SK-N-SH treated with all-trans-retinoic acid at 6 μM for 48 hours (cell line): Measurements from ENCODE around the gene XKR8.

Experiments used
- ATAC-seq: fragments of 200-7000 bp; cut with Tn5 transposase; 3 replicates; pipeline ENCODE4 v1.9.1; 2020; ENCODE audit warnings: mild to moderate bottlenecking, moderate library complexity
- ARNTL ChIP-seq: fragments of 450-650 bp; formaldehyde crosslinking; IDR thresholded peaks from 2 replicates; pipeline ENCODE4 v1.5.0; 2020; ENCODE audit warnings: low read depth, mild to moderate bottlenecking, moderate library complexity, borderline replicate concordance
- BACH2 ChIP-seq: fragments of 250-450 bp; sonication (Bioruptor Pico); IDR thresholded peaks from 2 replicates; pipeline ENCODE4 v1.9.0; 2021; ENCODE audit warnings: mild to moderate bottlenecking, borderline replicate concordance
- CREB5 ChIP-seq: fragments of 250-450 bp; sonication (Bioruptor Pico); IDR thresholded peaks from 2 replicates; pipeline ENCODE4 v1.5.1; 2020; ENCODE audit warnings: low read depth, mild to moderate bottlenecking, moderate library complexity
- CSDC2 ChIP-seq: fragments of 250-450 bp; sonication (Bioruptor Pico); IDR thresholded peaks from 2 replicates; pipeline ENCODE4 v1.5.0; 2020; ENCODE audit warnings: mild to moderate bottlenecking, moderate library complexity
- CSRNP3 ChIP-seq: fragments of 250-450 bp; sonication (Bioruptor Pico); IDR thresholded peaks from 2 replicates; pipeline ENCODE4 v1.5.1; 2021; ENCODE audit warnings: mild to moderate bottlenecking, moderate library complexity
- ESRRG ChIP-seq: fragments of 250-450 bp; sonication (Bioruptor Pico); IDR thresholded peaks from 2 replicates; pipeline ENCODE4 v1.6.1; 2021; ENCODE audit warnings: mild to moderate bottlenecking
- GLIS3 ChIP-seq: fragments of 250-450 bp; sonication (Bioruptor Pico); IDR thresholded peaks from 2 replicates; pipeline ENCODE4 v1.5.0; 2020; ENCODE audit warnings: mild to moderate bottlenecking, moderate library complexity
- ISL1 ChIP-seq: fragments of 250-450 bp; sonication (Bioruptor Pico); IDR thresholded peaks from 2 replicates; pipeline ENCODE4 v2.1.2; 2022; ENCODE audit warnings: mild to moderate bottlenecking, moderate library complexity
- OSR1 ChIP-seq: fragments of 250-450 bp; sonication (Bioruptor Pico); IDR thresholded peaks from 2 replicates; pipeline ENCODE4 v1.8.0; 2022; ENCODE audit warnings: moderate library complexity, mild to moderate bottlenecking, inconsistent platforms
- PATZ1 ChIP-seq: fragments of 250-450 bp; sonication (Bioruptor Pico); IDR thresholded peaks from 2 replicates; pipeline ENCODE4 v1.8.0; 2020; ENCODE audit warnings: mild to moderate bottlenecking, moderate library complexity, borderline replicate concordance
- POU6F1 ChIP-seq: fragments of 250-450 bp; sonication (Bioruptor Pico); IDR thresholded peaks from 2 replicates; pipeline ENCODE4 v1.8.0; 2021; ENCODE audit warnings: low read depth, mild to moderate bottlenecking, moderate library complexity, borderline replicate concordance
- PPARA ChIP-seq: fragments of 250-450 bp; sonication (Bioruptor Pico); IDR thresholded peaks from 2 replicates; pipeline ENCODE4 v1.5.0; 2020; ENCODE audit warnings: mild to moderate bottlenecking, borderline replicate concordance
- RARB ChIP-seq: fragments of 250-450 bp; sonication (Bioruptor Pico); IDR thresholded peaks from 2 replicates; pipeline ENCODE4 v1.8.0; 2021; ENCODE audit warnings: mild to moderate bottlenecking, moderate library complexity
- SNAI2 ChIP-seq: fragments of 250-450 bp; sonication (Bioruptor Pico); IDR thresholded peaks from 2 replicates; pipeline ENCODE4 v1.5.0; 2020; ENCODE audit warnings: mild to moderate bottlenecking, moderate library complexity
- TCF4 ChIP-seq: fragments of 250-450 bp; sonication (Bioruptor Pico); IDR thresholded peaks from 2 replicates; pipeline ENCODE4 v1.8.0; 2021; ENCODE audit warnings: mild to moderate bottlenecking, moderate library complexity, borderline replicate concordance
- TOX ChIP-seq: fragments of 250-450 bp; sonication (Bioruptor Pico); IDR thresholded peaks from 2 replicates; pipeline ENCODE4 v1.8.0; 2021; ENCODE audit warnings: mild to moderate bottlenecking, moderate library complexity, borderline replicate concordance
- TSHZ2 ChIP-seq: fragments of 250-450 bp; sonication (Bioruptor Pico); IDR thresholded peaks from 2 replicates; pipeline ENCODE4 v1.5.0; 2020; ENCODE audit warnings: mild to moderate bottlenecking, moderate library complexity
- ZC3H10 ChIP-seq: fragments of 250-450 bp; sonication (Bioruptor Pico); IDR thresholded peaks from 2 replicates; pipeline ENCODE4 v1.5.1; 2021; ENCODE audit warnings: mild to moderate bottlenecking, moderate library complexity
- ZFP3 ChIP-seq: fragments of 250-450 bp; sonication (Bioruptor Pico); IDR thresholded peaks from 2 replicates; pipeline ENCODE4 v1.5.0; 2020; ENCODE audit warnings: mild to moderate bottlenecking, moderate library complexity
- ZFP30 ChIP-seq: fragments of 450-650 bp; formaldehyde crosslinking; IDR thresholded peaks from 2 replicates; pipeline ENCODE4 v1.5.0; 2022; ENCODE audit warnings: mild to moderate bottlenecking, moderate library complexity
- ZNF70 ChIP-seq: fragments of 450-650 bp; formaldehyde crosslinking; IDR thresholded peaks from 2 replicates; pipeline ENCODE4 v1.5.0; 2020; ENCODE audit warnings: mild to moderate bottlenecking, moderate library complexity
- ZNF8 ChIP-seq: fragments of 450-650 bp; formaldehyde crosslinking; IDR thresholded peaks from 2 replicates; pipeline ENCODE4 v1.5.0; 2020; ENCODE audit warnings: mild to moderate bottlenecking, moderate library complexity

The XKR8 gene

GRCh38 chr1:27974417-27974781, 14.6 kb downstream of the XKR8 start:
- no peak for ATAC-seq
- TF ChIP-seq ZNF70 (no peak), CSRNP3 (CRISPR knock-in tag) (no peak), OSR1 (CRISPR knock-in tag) (no peak), ZNF8 (CRISPR knock-in tag) (no peak), GLIS3 (CRISPR knock-in tag) (no peak), ZC3H10 (no peak), ZFP3 (no peak), TOX (no peak), TCF4 (CRISPR knock-in tag) (no peak), CSDC2 (CRISPR knock-in tag) (no peak), CREB5 (CRISPR knock-in tag) (no peak), ISL1 (CRISPR knock-in tag) (no peak), BACH2 (CRISPR knock-in tag) (no peak)
- TF ChIP-seq, all 23 proteins: peak for 0

- ATAC-seq: peak; percentile 87
These were observed 19.5 kb downstream of the XKR8 start for GRCh38 chr1:27979151-27979858.

GRCh38 chr1:27979859-27980201, 20.1 kb downstream of the XKR8 start:
- peak; percentile 43; the same call in 2 of the 3 replicates for ATAC-seq
- TF ChIP-seq BACH2 (CRISPR knock-in tag) (no peak), ZNF70 (no peak), ARNTL (CRISPR knock-in tag) (no peak), POU6F1 (CRISPR knock-in tag) (no peak), ZFP3 (no peak), TSHZ2 (CRISPR knock-in tag) (no peak), ZFP30 (no peak), ZC3H10 (no peak), PATZ1 (no peak), PPARA (no peak), TCF4 (CRISPR knock-in tag) (no peak), GLIS3 (CRISPR knock-in tag) (no peak), ZNF8 (CRISPR knock-in tag) (no peak), ESRRG (CRISPR knock-in tag) (no peak), OSR1 (CRISPR knock-in tag) (no peak), SNAI2 (CRISPR knock-in tag) (no peak)

More at GRCh38 chr1:27979151-27979858, 19.5 kb downstream of the XKR8 start:
- TF ChIP-seq TSHZ2 (CRISPR knock-in tag) (no peak), ZFP30 (no peak), ISL1 (CRISPR knock-in tag) (no peak), SNAI2 (CRISPR knock-in tag) (no peak), RARB (CRISPR knock-in tag) (no peak), TOX (no peak), ZNF8 (CRISPR knock-in tag) (no peak), GLIS3 (CRISPR knock-in tag) (no peak), OSR1 (CRISPR knock-in tag) (no peak)
